HCT116 (cell line): ENCODE measurements around the gene LTB4R2. TPM values are rescaled to one million over a fixed set of nuclear protein-coding genes. Genes with fewer than 3 reads are reported as not detected.

Experiments
- ATAC-seq: fragments of 200-7000 bp; cut with Tn5 transposase; 2 replicates; pipeline ENCODE4 v1.9.1; 2020; ENCODE audit warnings: mild to moderate bottlenecking, moderate library complexity
- BruUV-seq: library from RNA; stranded (reverse); fragments of 400-500 nt; replicated peaks from 2 replicates; lab custom pipeline; 2021; lab: Mats Ljungman, UMichigan
- CTCF ChIA-PET: fragments of 300-600 bp; sonication (Branson Sonifier 250); formaldehyde crosslinking; loops from one replicate; lab custom pipeline; 2021; ENCODE audit warnings: antibody characterized with exemption; lab: Charles Lee
- POLR2A ChIA-PET: fragments of 300-600, 350-600 bp; sonication (Branson Sonifier 250); formaldehyde crosslinking; loops from one replicate; lab custom pipeline; 2021; ENCODE audit warnings: antibody characterized with exemption; lab: Charles Lee
- RAD21 ChIA-PET, 2 experiments: fragments of 300-600 bp; sonication (Branson Sonifier 250); formaldehyde crosslinking; loops; one replicate each; lab custom pipeline; 2023; ENCODE audit warnings: low total read pairs in 2 of 2; ENCODE audit not compliant: uncharacterized antibody in 2 of 2, unreplicated experiment in 2 of 2, low non-redundant PET in 1 of 2; lab: Charles Lee
- DNase-seq: peaks from one replicate; pipeline ENCODE4 v3.0.0-alpha.2; 2010; ENCODE audit warnings: low read depth, low spot score
- H2AFZ ChIP-seq: fragments of 200-600 bp; shearing (Covaris generic), sonication (generic); 2 replicates; pipeline ENCODE4 v1.6.1; 2017; ENCODE audit warnings: low read depth, mixed run types, mixed read lengths, antibody characterized with exemption, low read length; ENCODE audit not compliant: poor library complexity, severe bottlenecking
- H3K27ac ChIP-seq: 2 replicates; pipeline ENCODE4 v1.5.1; 2012; ENCODE audit warnings: low read depth, low read length
- H3K27me3 ChIP-seq: fragments of 200-600 bp; sonication (generic); 2 replicates; pipeline ENCODE4 v1.6.1; 2016; ENCODE audit warnings: mixed run types, low read length, mixed read lengths; ENCODE audit not compliant: insufficient read depth
- H3K36me3 ChIP-seq, 2 experiments: fragments of 200-500 bp in 1 of 2; fragments of 200-600 bp in 1 of 2; sonication (Bioruptor generic) in 1 of 2; sonication (generic) in 1 of 2; 2 replicates each; pipeline versions ENCODE4 v1.5.1 to v1.6.1; 2014 to 2016; ENCODE audit warnings: low read length in 2 of 2, inconsistent platforms in 1 of 2, mixed read lengths in 1 of 2, mixed run types in 1 of 2; ENCODE audit not compliant: insufficient read depth in 2 of 2, control insufficient read depth in 1 of 2
- H3K4me1 ChIP-seq, 2 experiments: fragments of 200-600 bp in 1 of 2; sonication (generic) in 1 of 2; 2 replicates each; pipeline versions ENCODE4 v1.5.1 to v1.6.1; 2012 to 2017; ENCODE audit warnings: low read length in 2 of 2, inconsistent platforms in 1 of 2, mild to moderate bottlenecking in 1 of 2, mixed read lengths in 1 of 2, mixed run types in 1 of 2, moderate library complexity in 1 of 2; ENCODE audit not compliant: insufficient read depth in 2 of 2, control insufficient read depth in 1 of 2
- H3K4me2 ChIP-seq: fragments of 200-600 bp; sonication (generic); 2 replicates; pipeline ENCODE4 v1.6.1; 2017; ENCODE audit warnings: mixed run types, low read length, mixed read lengths
- H3K4me3 ChIP-seq, 2 experiments: fragments of 200-600 bp in 1 of 2; sonication (generic) in 1 of 2; replicated peaks in 1 of 2; 2 replicates each; pipeline ENCODE4 v1.5.1; 2011 to 2016; ENCODE audit warnings: low read length in 2 of 2, control low read depth in 1 of 2, low read depth in 1 of 2, mild to moderate bottlenecking in 1 of 2, mixed read lengths in 1 of 2, mixed run types in 1 of 2
- H3K79me2 ChIP-seq: fragments of 200-600 bp; sonication (generic); 2 replicates; pipeline ENCODE4 v1.6.1; 2017; ENCODE audit warnings: mild to moderate bottlenecking, mixed run types, low read length, moderate library complexity, mixed read lengths; ENCODE audit not compliant: insufficient read depth
- H3K9ac ChIP-seq: fragments of 200-600 bp; sonication (generic); 2 replicates; pipeline ENCODE4 v1.6.1; 2016; ENCODE audit warnings: low read length, mixed read lengths
- H3K9me2 ChIP-seq: fragments of 200-600 bp; sonication (generic), shearing (Covaris generic); 2 replicates; pipeline ENCODE4 v1.6.1; 2017; ENCODE audit warnings: mixed run types, mild to moderate bottlenecking, moderate library complexity; ENCODE audit not compliant: insufficient read depth
- H3K9me3 ChIP-seq, 2 experiments: fragments of 200-500 bp in 1 of 2; fragments of 200-600 bp in 1 of 2; sonication (Bioruptor generic) in 1 of 2; sonication (generic) in 1 of 2; 2 replicates each; pipeline ENCODE4 v1.6.1; 2014 to 2017; ENCODE audit warnings: low read length in 2 of 2, mixed read lengths in 2 of 2, inconsistent platforms in 1 of 2, low read depth in 1 of 2, mild to moderate bottlenecking in 1 of 2, mixed run types in 1 of 2, moderate library complexity in 1 of 2; ENCODE audit not compliant: control insufficient read depth in 1 of 2, insufficient read depth in 1 of 2
- H4K20me1 ChIP-seq: fragments of 200-600 bp; sonication (generic), shearing (Covaris generic); 2 replicates; pipeline ENCODE4 v1.6.1; 2017; ENCODE audit warnings: mixed run types, mild to moderate bottlenecking, moderate library complexity; ENCODE audit not compliant: insufficient read depth
- CBX3 ChIP-seq: IDR thresholded peaks from 2 replicates; pipeline ENCODE4 v1.6.1; 2012; ENCODE audit warnings: low read depth
- CTCF ChIP-seq, 3 experiments: fragments of 200-600 bp in 1 of 3; sonication (generic) in 1 of 3; IDR thresholded peaks in 2 of 3; conservative IDR thresholded peaks in 1 of 3; 2 replicates each; pipeline ENCODE4 v1.5.1; 2012 to 2017; ENCODE audit warnings: low read depth in 2 of 3, low read length in 2 of 3, antibody characterized with exemption in 1 of 3, borderline replicate concordance in 1 of 3, control low read depth in 1 of 3, mild to moderate bottlenecking in 1 of 3, mixed read lengths in 1 of 3, mixed run types in 1 of 3, moderate library complexity in 1 of 3; ENCODE audit not compliant: insufficient read depth in 1 of 3
- EGR1 ChIP-seq: IDR thresholded peaks from 2 replicates; pipeline ENCODE4 v1.6.1; 2012; ENCODE audit warnings: low read depth
- ELF1 ChIP-seq: IDR thresholded peaks from 2 replicates; pipeline ENCODE4 v1.6.1; 2012; ENCODE audit warnings: low read depth, borderline replicate concordance
- EZH2 ChIP-seq: fragments of 200-600 bp; sonication (generic); IDR thresholded peaks from 2 replicates; pipeline ENCODE4 v1.6.1; 2017; ENCODE audit warnings: antibody characterized with exemption, mixed run types
- EZH2phosphoT487 ChIP-seq: fragments of 200-600 bp; IDR thresholded peaks from 2 replicates; pipeline ENCODE4 v1.6.1; 2018; ENCODE audit warnings: antibody characterized with exemption, borderline replicate concordance
- POLR2A ChIP-seq: IDR thresholded peaks from 2 replicates; pipeline ENCODE4 v1.7.0; 2011; ENCODE audit warnings: borderline replicate concordance; ENCODE audit not compliant: insufficient read depth, insufficient read length; ENCODE audit errors: extremely low read depth
- POLR2AphosphoS5 ChIP-seq: IDR thresholded peaks from 2 replicates; pipeline ENCODE4 v1.6.1; 2011; ENCODE audit warnings: mild to moderate bottlenecking, low read depth, low read length, moderate library complexity
- SIN3A ChIP-seq: IDR thresholded peaks from 2 replicates; pipeline ENCODE4 v1.6.1; 2012; ENCODE audit warnings: low read depth
- SP1 ChIP-seq: IDR thresholded peaks from 2 replicates; pipeline ENCODE4 v1.6.1; 2012; ENCODE audit warnings: low read depth
- SRF ChIP-seq: IDR thresholded peaks from 2 replicates; pipeline ENCODE4 v1.6.1; 2012; ENCODE audit warnings: low read depth
- TCF7L2 ChIP-seq: IDR thresholded peaks from 2 replicates; pipeline ENCODE4 v1.7.0; 2011; ENCODE audit warnings: borderline replicate concordance, inconsistent platforms; ENCODE audit not compliant: insufficient read depth, insufficient read length; ENCODE audit errors: extremely low read depth
- YY1 ChIP-seq: IDR thresholded peaks from 2 replicates; pipeline ENCODE4 v1.6.1; 2011; ENCODE audit warnings: low read length, low read depth, moderate library complexity, mild to moderate bottlenecking; ENCODE audit not compliant: insufficient replicate concordance; ENCODE audit errors: extremely low read depth
- ZBTB33 ChIP-seq: IDR thresholded peaks from 2 replicates; pipeline ENCODE4 v1.6.1; 2011; ENCODE audit warnings: mild to moderate bottlenecking, low read length, moderate library complexity; ENCODE audit not compliant: insufficient replicate concordance; ENCODE audit errors: extremely low read depth
- intact Hi-C: fragments of 100-400 bp; cut with micrococcal nuclease; formaldehyde crosslinking; loops from 2 replicates; pipeline ENCODE4 v1.10.0; 2022
- total RNA-seq: library from RNA; stranded (reverse); gene quantifications from one replicate; pipeline ENCODE4 v1.2.1, GENCODE V29; 2021; ENCODE audit not compliant: unreplicated experiment
- TF ChIP-seq, protein P1 (sequence below): IDR thresholded peaks from 2 replicates; pipeline ENCODE4 v1.6.1; 2012

Gene LTB4R2
- total RNA-seq, 1 experiment from 2014 or later: 15.4 TPM

DNA sequence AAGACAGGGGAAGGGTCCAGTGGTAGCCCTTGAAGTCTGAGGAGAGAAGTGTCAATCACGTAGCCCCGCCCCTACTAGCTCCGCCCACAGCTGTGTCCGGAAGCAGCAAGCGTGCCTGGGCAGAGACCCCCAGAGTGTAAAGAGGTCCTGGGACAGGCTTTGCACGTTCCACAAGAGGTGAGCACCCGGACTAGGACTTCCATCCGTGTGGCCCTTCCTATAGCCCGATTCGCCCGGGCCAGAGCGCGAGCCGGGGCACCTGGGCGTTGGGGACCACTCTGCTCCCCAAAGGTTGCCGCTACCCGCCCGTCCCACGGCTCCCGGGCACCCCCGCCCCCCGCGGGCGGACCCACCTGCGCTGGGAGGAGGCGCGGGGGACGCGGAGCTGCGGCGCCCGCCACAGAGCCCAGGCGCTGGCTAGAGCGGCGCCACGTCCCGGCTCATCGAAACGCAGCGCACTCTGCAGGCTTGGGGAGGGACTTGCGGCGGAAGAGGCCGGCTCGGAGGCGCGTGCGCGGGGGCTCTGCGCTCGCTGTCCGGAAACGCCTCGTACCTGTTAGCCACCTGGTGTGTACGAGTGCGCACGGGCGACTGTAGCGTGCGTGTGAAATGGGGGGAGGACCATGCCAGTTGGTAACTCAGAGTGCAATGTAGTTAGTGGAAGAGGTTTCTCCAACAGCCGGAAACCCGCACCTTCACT is 38.7 kb upstream of the LTB4R2 start, which contains the start of gene RABGGTA:
TSS of gene RABGGTA (minus strand) at position 464 of the 700 bp plus-strand sequence. CDS start 482 bp downstream, outside the sequence.
- POLR2A ChIA-PET: interaction anchor here (0.6 to 2.7 kb wide), 12 partner anchors 9 to 165 kb away, joined by 3 to 20 read pairs (median 5); partner anchors contain the start of genes DHRS1, NOP9, PSME2 and TGM1
- BruUV-seq: no TSS peak

More for the DNA sequence above, 38.7 kb upstream of the LTB4R2 start, which contains the start of gene RABGGTA:
- H3K9me2 ChIP-seq: no peaks in the 10 kb centered on the region
- peak; percentile 97 for ATAC-seq
- peak within 1 kb of the TSS; percentile 79 to 92 for H3K4me3 ChIP-seq
- peaks cover 4% of the 10 kb centered on the region; the same call in 1 of the 2 replicates for H3K79me2 ChIP-seq
- peaks cover 9 to 22% of the 10 kb centered on the region in 2 experiments; a peak in 3 of 4 replicates for H3K4me1 ChIP-seq
- no peaks in the 10 kb centered on the region for H3K27me3 ChIP-seq
- intact Hi-C loops: loop anchor here (1.0 kb wide), 1 partner anchor 29 kb away; the partner anchor contains the start of gene TINF2
- H3K27ac ChIP-seq: peak within 1 kb of the TSS; percentile 86
- H2AFZ ChIP-seq: no peak within 1 kb of the TSS
- no peaks in the 10 kb centered on the region for H3K9me3 ChIP-seq
- H4K20me1 ChIP-seq: no peaks in the 10 kb centered on the region
- peak; percentile 50; the same call in 1 of the 2 replicates for TF ChIP-seq SP1
- no peak for TF ChIP-seq SRF
- TF ChIP-seq EGR1: no peak
- TF ChIP-seq CBX3: peak; percentile 94
- TF ChIP-seq POLR2AphosphoS5: peak; percentile 84
- TF ChIP-seq, protein P1, sequence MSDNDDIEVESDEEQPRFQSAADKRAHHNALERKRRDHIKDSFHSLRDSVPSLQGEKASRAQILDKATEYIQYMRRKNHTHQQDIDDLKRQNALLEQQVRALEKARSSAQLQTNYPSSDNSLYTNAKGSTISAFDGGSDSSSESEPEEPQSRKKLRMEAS: peak; percentile 98
- TF ChIP-seq EZH2: no peak
- TF ChIP-seq EZH2phosphoT487: no peak
- peak; percentile 12 for TF ChIP-seq YY1
- TF ChIP-seq ZBTB33: peak; percentile 34
- peak; percentile 50; the same call in 1 of the 2 replicates for TF ChIP-seq ELF1
- TF ChIP-seq TCF7L2: peak; percentile 31
- TF ChIP-seq CTCF (IDR thresholded peaks at IDR 0.05 in 2 of 3, conservative IDR thresholded peaks at IDR 0.05 in 1 of 3; ENCODE audit: borderline replicate concordance in 1 of 3, insufficient read depth in 1 of 3, low read depth in 2 of 3, low read length in 2 of 3): peak; percentile 39 to 75 (median 60); a peak in 5 of 6 replicates
- TF ChIP-seq SIN3A: peak; percentile 69; the same call in 1 of the 2 replicates
- peak; percentile 76 for TF ChIP-seq POLR2A
- H3K9ac ChIP-seq: peak within 1 kb of the TSS; percentile 94
- RAD21 ChIA-PET: interaction anchor here in 1 of 2 experiments (0.7 kb wide), 1 partner anchor 26 kb away, joined by 3 read pairs; no protein-coding TSS in a partner anchor
- DNase-seq: peak; percentile 85
- CTCF ChIA-PET: interaction anchor here (0.7 to 2.0 kb wide), 9 partner anchors 9 to 160 kb away, joined by 3 to 17 read pairs (median 5); partner anchors contain the start of genes CIDEB, MDP1 and TINF2
- peak within 1 kb of the TSS; percentile 98 for H3K4me2 ChIP-seq
- H3K36me3 ChIP-seq: no peaks in the 10 kb centered on the region; a peak in 1 of 4 replicates
